Lung (tissue), 12 donors: ENCODE measurements around the gene SORL1. TPM values are rescaled to one million over a fixed set of nuclear protein-coding genes. Genes with fewer than 3 reads are reported as not detected.
"Not testable (repeated sequence)": the region's sequence is repeated elsewhere in the genome, so short reads cannot be mapped to it uniquely, and the experiment has no call there.

Experiments
- ATAC-seq: fragments of 200-7000 bp; cut with Tn5 transposase; one replicate; pipeline ENCODE4 v1.9.1; 2020; ENCODE audit warnings: moderate number of reproducible peaks; ENCODE audit not compliant: insufficient read depth, low FRiP score
- DNase-seq, 3 donors: peaks; one replicate each; pipeline ENCODE4 v3.0.0-alpha.2; 2013 to 2017
- H3K27ac ChIP-seq, 2 donors: one replicate each; pipeline ENCODE4 v1.5.1; 2013; ENCODE audit warnings: mild to moderate bottlenecking in 2 of 2, moderate library complexity in 2 of 2, control low read depth in 1 of 2, inconsistent platforms in 1 of 2, low read depth in 1 of 2, low read length in 1 of 2
- H3K27me3 ChIP-seq, 3 donors: one replicate each; pipeline ENCODE4 v1.5.1; 2013; ENCODE audit warnings: low read length in 2 of 3; ENCODE audit not compliant: control insufficient read depth in 3 of 3, insufficient read depth in 3 of 3
- H3K36me3 ChIP-seq, 4 donors: one replicate each; pipeline ENCODE4 v1.5.1; 2013; ENCODE audit warnings: low read length in 4 of 4, mild to moderate bottlenecking in 1 of 4, moderate library complexity in 1 of 4; ENCODE audit not compliant: control insufficient read depth in 4 of 4, insufficient read depth in 4 of 4
- H3K4me1 ChIP-seq, 5 donors: one replicate each; pipeline ENCODE4 v1.5.1; 2013; ENCODE audit warnings: low read length in 5 of 5, mild to moderate bottlenecking in 2 of 5, moderate library complexity in 1 of 5; ENCODE audit not compliant: control insufficient read depth in 5 of 5, insufficient read depth in 5 of 5
- H3K4me3 ChIP-seq: one replicate; pipeline ENCODE4 v1.5.1; 2013; ENCODE audit warnings: mild to moderate bottlenecking, control low read depth, moderate library complexity
- H3K9ac ChIP-seq, 2 donors: one replicate each; pipeline ENCODE4 v1.5.1; 2013; ENCODE audit warnings: low read length in 2 of 2, control low read depth in 1 of 2; ENCODE audit not compliant: insufficient read depth in 1 of 2
- H3K9me3 ChIP-seq, 4 donors: one replicate each; pipeline ENCODE4 v1.5.1; 2013; ENCODE audit warnings: low read length in 3 of 4, mild to moderate bottlenecking in 1 of 4, moderate library complexity in 1 of 4; ENCODE audit not compliant: control insufficient read depth in 4 of 4, insufficient read depth in 3 of 4
- CTCF ChIP-seq: IDR thresholded peaks from 2 replicates; pipeline ENCODE4 v1.5.1; 2012; ENCODE audit warnings: mild to moderate bottlenecking; ENCODE audit errors: control extremely low read depth, extremely low read depth
- WGBS, 2 donors: extraction: QIAGEN DNeasy Blood & Tissue Kit; methylation state at CpG; one replicate each; pipeline ENCODE4 v1.1.7; 2013; 5-methylcytosine and 5-hydroxymethylcytosine counted together
- polyA plus RNA-seq, 2 donors: library from polyadenylated mRNA; stranded (reverse); fragments of 200-250 nt; gene quantifications; one replicate each; pipeline ENCODE4 v1.2.1, GENCODE V29; 2013
- total RNA-seq, 2 donors: library from RNA; depleted of rRNA in 1 of 2; stranded (reverse); fragments of >200 nt in 1 of 2; gene quantifications; one replicate each; pipeline ENCODE4 v1.2.1, GENCODE V29; 2014 to 2021
- donor health status: control.
- donor health status: control.
- donor health status: Bipolar disorder and iron deficiency.
- donor health status: healthy.
- donor health status: DM: yes; HTN: yes; CAD: no.

Gene SORL1
- total and polyA plus RNA-seq, 4 donors: 1.9 to 67.0 (median 49.2) TPM

GRCh38 chr11:121636081-121636799, 184.1 kb downstream of the SORL1 start:
- no peaks in the 10 kb centered on the region for H3K9me3 ChIP-seq
- no peaks in the 10 kb centered on the region for H3K4me1 ChIP-seq
- ATAC-seq (no peak), DNase-seq (no peak)
- H3K27ac ChIP-seq: no peak overlapping the region
- WGBS, 2 donors: 76 to 78% methylated on average over 2 of the region's 2 CpGs
- TF ChIP-seq CTCF: no peak
- no peaks in the 10 kb centered on the region for H3K27me3 ChIP-seq
- H3K4me3 ChIP-seq: no peak overlapping the region
- H3K36me3 ChIP-seq: peaks cover 0 to 6% (median 2%) of the 10 kb centered on the region in 4 donors
- H3K9ac ChIP-seq: no peak overlapping the region

- Histone ChIP-seq H3K27ac (no peak overlapping the region), H3K4me1 (no peaks in the 10 kb centered on the region), H3K36me3 (peaks cover 0 to 6% (median 2%) of the 10 kb centered on the region in 4 donors), H3K4me3 (no peak overlapping the region), H3K27me3 (no peaks in the 10 kb centered on the region), H3K9ac (no peak overlapping the region), H3K9me3 (no peaks in the 10 kb centered on the region)
- no peak for TF ChIP-seq CTCF
- WGBS, 2 donors: 60 to 74% methylated on average over 5 of the region's 5 CpGs
- no peak for ATAC-seq
- DNase-seq: no peak
Measured at GRCh38 chr11:121636800-121637176, 184.7 kb downstream of the SORL1 start.

GRCh38 chr11:121637587-121637986, 185.5 kb downstream of the SORL1 start:
- 94 to 96% methylated on average over 7 to 8 of the region's 8 CpGs for WGBS, 2 donors
- not testable (repeated sequence) for H3K27ac ChIP-seq, H3K27me3 ChIP-seq, H3K36me3 ChIP-seq, H3K9ac ChIP-seq, H3K4me3 ChIP-seq, H3K4me1 ChIP-seq, DNase-seq, H3K9me3 ChIP-seq, ATAC-seq

- ATAC-seq (no peak), DNase-seq (no peak)
- Histone ChIP-seq H3K27me3 (no peaks in the 10 kb centered on the region), H3K4me3 (no peak overlapping the region), H3K9me3 (peaks cover 0 to 2% (median 0%) of the 10 kb centered on the region in 4 donors), H3K27ac (no peak overlapping the region), H3K9ac (no peak overlapping the region), H3K4me1 (no peaks in the 10 kb centered on the region), H3K36me3 (no peaks in the 10 kb centered on the region)
- WGBS, 2 donors: 80 to 89% methylated on average over 9 of the region's 9 CpGs
- no peak for TF ChIP-seq CTCF
Measured at GRCh38 chr11:121643479-121644186, 191.5 kb downstream of the SORL1 start.
